Esophagus muscularis mucosa (tissue), 4 donors: ENCODE data around the gene BTRC. TPM values are rescaled to one million over a fixed set of nuclear protein-coding genes. Genes with fewer than 3 reads are reported as not detected.
"Not testable (repeated sequence)": the region's sequence is repeated elsewhere in the genome, so short reads cannot be mapped to it uniquely, and the experiment has no call there.

Experiments used
- DNase-seq: peaks from one replicate; pipeline ENCODE4 v3.0.0-alpha.2; 2017; ENCODE audit errors: extremely low spot score
- H3K27ac ChIP-seq, 4 donors: fragments of 200-600 bp; sonication (generic); replicated peaks in 1 of 4; 1 replicate in 3 of 4; 2 replicates in 1 of 4; pipeline ENCODE4 v1.5.1; 2016 to 2019; ENCODE audit warnings: mild to moderate bottlenecking in 1 of 4
- H3K27me3 ChIP-seq, 4 donors: fragments of 200-600 bp; sonication (generic); one replicate each; pipeline versions ENCODE4 v1.5.1 to v1.6.0; 2016 to 2019
- H3K36me3 ChIP-seq, 4 donors: fragments of 200-600 bp; sonication (generic); one replicate each; pipeline ENCODE4 v1.5.1; 2016 to 2019
- H3K4me1 ChIP-seq, 4 donors: fragments of 200-600 bp; sonication (generic); one replicate each; pipeline ENCODE4 v1.5.1; 2016 to 2019
- H3K4me3 ChIP-seq, 4 donors: fragments of 200-600 bp; sonication (generic); 1 replicate in 2 of 4; 2 replicates in 2 of 4; pipeline ENCODE4 v1.5.1; 2016 to 2019; ENCODE audit warnings: mild to moderate bottlenecking in 4 of 4, moderate library complexity in 1 of 4
- H3K9me3 ChIP-seq, 4 donors: fragments of 200-600 bp; sonication (generic); 1 replicate in 3 of 4; 2 replicates in 1 of 4; pipeline ENCODE4 v1.5.1; 2016 to 2019
- CTCF ChIP-seq, 3 experiments: fragments of 200-600 bp in 2 of 3; fragments of 450-650 bp in 1 of 3; sonication (generic) in 2 of 3; IDR thresholded peaks; one replicate each; pipeline ENCODE4 v1.5.1; 2017 to 2019; ENCODE audit warnings: antibody characterized with exemption in 3 of 3, mild to moderate bottlenecking in 2 of 3, moderate library complexity in 1 of 3
- EP300 ChIP-seq: sonication (generic); formaldehyde crosslinking; IDR thresholded peaks from one replicate; pipeline ENCODE4 v1.6.1; 2017; ENCODE audit warnings: antibody characterized with exemption
- POLR2A ChIP-seq: fragments of 450-650 bp; IDR thresholded peaks from one replicate; pipeline ENCODE4 v1.6.1; 2017; ENCODE audit warnings: antibody characterized with exemption, moderate library complexity, mild to moderate bottlenecking, low read depth
- POLR2AphosphoS5 ChIP-seq, 2 donors: sonication (generic); formaldehyde crosslinking; IDR thresholded peaks; one replicate each; pipeline ENCODE4 v1.6.1; 2017; ENCODE audit warnings: antibody characterized with exemption in 2 of 2
- WGBS: methylation state at CpG from one replicate; pipeline ENCODE4 v1.1.5; 2018; 5-methylcytosine and 5-hydroxymethylcytosine counted together
- intact Hi-C: fragments of 100-400 bp; cut with DNase I; formaldehyde crosslinking; loops from one replicate; pipeline ENCODE4 v1.15.1; 2023
- total RNA-seq, 4 donors: library from RNA; depleted of rRNA; stranded (reverse); fragments of >200 nt; gene quantifications; one replicate each; pipeline versions ENCODE4 v1.1.0 to v1.2.1, GENCODE V29; 2016

The BTRC gene
- total RNA-seq, 4 donors from 2014 or later: 10.1 to 20.0 (median 10.4) TPM

GRCh38 chr10:101341438-101341837 lies 12.5 kb upstream of the BTRC start:
- Histone ChIP-seq H3K27ac (no peak overlapping the region), H3K27me3 (peaks cover 0 to 12% (median 0%) of the 10 kb centered on the region in 4 donors), H3K4me3 (no peak overlapping the region), H3K36me3 (no peaks in the 10 kb centered on the region), H3K4me1 (no peaks in the 10 kb centered on the region), H3K9me3 (no peaks in the 10 kb centered on the region)
- TF ChIP-seq POLR2AphosphoS5 (IDR thresholded peaks at IDR 0.05) (no peak), POLR2A (no peak), CTCF (IDR thresholded peaks at IDR 0.05) (no peak), EP300 (no peak)
- intact Hi-C loops: no loop called here
- no peak for DNase-seq

GRCh38 chr10:101346177-101346576 lies 7.8 kb upstream of the BTRC start:
- H3K4me1 ChIP-seq: no peaks in the 10 kb centered on the region
- no peak overlapping the region for H3K27ac ChIP-seq
- WGBS: 88% methylated on average over 3 of the region's 3 CpGs
- no peak for DNase-seq
- H3K27me3 ChIP-seq: peaks cover 0 to 5% (median 0%) of the 10 kb centered on the region in 4 donors
- intact Hi-C loops: no loop called here
- no peaks in the 10 kb centered on the region for H3K9me3 ChIP-seq
- no peaks in the 10 kb centered on the region for H3K36me3 ChIP-seq
- H3K4me3 ChIP-seq: no peak overlapping the region
- TF ChIP-seq POLR2AphosphoS5 (IDR thresholded peaks at IDR 0.05) (no peak), CTCF (IDR thresholded peaks at IDR 0.05) (no peak), EP300 (no peak), POLR2A (no peak)

GRCh38 chr10:101351017-101351416 lies 2.9 kb upstream of the BTRC start:
- H3K9me3 ChIP-seq: no peaks in the 10 kb centered on the region
- H3K36me3 ChIP-seq: no peaks in the 10 kb centered on the region
- 89% methylated on average over 3 of the region's 3 CpGs for WGBS
- H3K4me3 ChIP-seq: no peak overlapping the region
- DNase-seq: no peak
- peaks cover 11 to 21% (median 16%) of the 10 kb centered on the region in 4 donors for H3K4me1 ChIP-seq
- TF ChIP-seq POLR2A (no peak), CTCF (IDR thresholded peaks at IDR 0.05) (no peak), POLR2AphosphoS5 (IDR thresholded peaks at IDR 0.05) (no peak), EP300 (no peak)
- intact Hi-C loops: loop anchor here (10.0 kb wide), 1 partner anchor 136 kb away; no protein-coding TSS in a partner anchor
- H3K27ac ChIP-seq: no peak overlapping the region
- H3K27me3 ChIP-seq: no peaks in the 10 kb centered on the region

- Histone ChIP-seq H3K4me3 (no peak overlapping the region), H3K36me3 (no peaks in the 10 kb centered on the region), H3K4me1 (peaks cover 14 to 25% (median 18%) of the 10 kb centered on the region in 4 donors), H3K27ac (no peak overlapping the region), H3K27me3 (no peaks in the 10 kb centered on the region), H3K9me3 (no peaks in the 10 kb centered on the region)
- DNase-seq: no peak
- intact Hi-C loops: loop anchor here (10.0 kb wide), 1 partner anchor 137 kb away; no protein-coding TSS in a partner anchor
- TF ChIP-seq POLR2A: no peak
- TF ChIP-seq CTCF (IDR thresholded peaks at IDR 0.05): no peak
- no peak for TF ChIP-seq EP300
- no peak for TF ChIP-seq POLR2AphosphoS5 (IDR thresholded peaks at IDR 0.05)
These were observed 2.5 kb upstream of the BTRC start for GRCh38 chr10:101351477-101351876.

- 88% methylated on average over 10 of the region's 10 CpGs for WGBS
- H3K36me3 ChIP-seq, H3K27ac ChIP-seq, H3K27me3 ChIP-seq, DNase-seq, H3K4me3 ChIP-seq, H3K9me3 ChIP-seq: not testable (repeated sequence)
- intact Hi-C loops: loop anchor here (10.0 kb wide), 1 partner anchor 138 kb away; no protein-coding TSS in a partner anchor
- H3K4me1 ChIP-seq: peaks cover 14 to 30% (median 18%) of the 10 kb centered on the region in 4 donors
These were observed 1.1 kb upstream of the BTRC start for GRCh38 chr10:101352857-101353256.
